ENCODE results near the gene RPS6KA5. TPM values are rescaled to one million over a fixed set of nuclear protein-coding genes. Genes with fewer than 3 reads are reported as not detected.

Gene RPS6KA5
- total RNA-seq, 2 experiments from 2014 or later: 28.0 to 29.8 TPM

DNA sequence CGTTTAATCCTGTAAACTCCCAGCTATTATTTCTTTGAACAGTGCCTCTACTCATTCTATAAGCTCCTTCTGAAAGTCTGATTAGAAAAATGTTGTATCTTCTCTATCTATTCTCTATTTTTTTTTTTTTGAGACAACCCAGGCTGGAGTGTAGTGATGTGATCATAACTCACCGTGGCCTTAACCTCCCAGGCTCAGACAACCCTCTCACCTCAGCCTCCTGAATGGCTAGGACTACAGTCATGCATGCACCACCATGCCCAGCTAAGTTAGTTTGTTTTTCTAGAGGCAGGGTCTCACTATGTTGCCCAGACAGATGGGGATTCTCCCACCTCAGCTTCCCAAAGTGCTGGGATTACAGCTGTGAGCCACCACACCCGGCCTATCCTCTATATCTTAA is 66.6 kb downstream of the RPS6KA5 start:
- Mint-ChIP-seq H3K4me3 (no peak overlapping the region), H3K36me3 (ENCODE audit: low read depth) (peaks cover 70% of the 10 kb centered on the region), H3K27ac (no peak overlapping the region), H3K4me1 (ENCODE audit: low read depth) (peaks cover 9% of the 10 kb centered on the region), H3K9me3 (no peaks in the 10 kb centered on the region), H3K27me3 (no peaks in the 10 kb centered on the region)
- H3K27ac ChIP-seq (ENCODE audit: low read depth in 1 of 2, low read length in 2 of 2): no peak overlapping the region
- intact Hi-C loops (cut with DNase I, micrococcal nuclease): no loop called here
- no peaks in the 10 kb centered on the region for H3K9me3 ChIP-seq (ENCODE audit: control insufficient read depth in 1 of 2, insufficient read depth in 1 of 2, low read length in 2 of 2)
- peaks cover 2% of the 10 kb centered on the region for H3K36me3 ChIP-seq (ENCODE audit: insufficient read depth, low read length)
- CTCF ChIA-PET: no interaction called here
- H3K27me3 ChIP-seq (ENCODE audit: control insufficient read depth in 1 of 2, insufficient read depth in 2 of 2, low read length in 2 of 2): no peaks in the 10 kb centered on the region
- TF ChIP-seq, protein P1, sequence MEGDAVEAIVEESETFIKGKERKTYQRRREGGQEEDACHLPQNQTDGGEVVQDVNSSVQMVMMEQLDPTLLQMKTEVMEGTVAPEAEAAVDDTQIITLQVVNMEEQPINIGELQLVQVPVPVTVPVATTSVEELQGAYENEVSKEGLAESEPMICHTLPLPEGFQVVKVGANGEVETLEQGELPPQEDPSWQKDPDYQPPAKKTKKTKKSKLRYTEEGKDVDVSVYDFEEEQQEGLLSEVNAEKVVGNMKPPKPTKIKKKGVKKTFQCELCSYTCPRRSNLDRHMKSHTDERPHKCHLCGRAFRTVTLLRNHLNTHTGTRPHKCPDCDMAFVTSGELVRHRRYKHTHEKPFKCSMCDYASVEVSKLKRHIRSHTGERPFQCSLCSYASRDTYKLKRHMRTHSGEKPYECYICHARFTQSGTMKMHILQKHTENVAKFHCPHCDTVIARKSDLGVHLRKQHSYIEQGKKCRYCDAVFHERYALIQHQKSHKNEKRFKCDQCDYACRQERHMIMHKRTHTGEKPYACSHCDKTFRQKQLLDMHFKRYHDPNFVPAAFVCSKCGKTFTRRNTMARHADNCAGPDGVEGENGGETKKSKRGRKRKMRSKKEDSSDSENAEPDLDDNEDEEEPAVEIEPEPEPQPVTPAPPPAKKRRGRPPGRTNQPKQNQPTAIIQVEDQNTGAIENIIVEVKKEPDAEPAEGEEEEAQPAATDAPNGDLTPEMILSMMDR (IDR thresholded peaks at IDR 0.05): no peak
- POLR2A ChIA-PET: interaction anchor here (0.7 kb wide), 1 partner anchor 67 kb away, joined by 3 read pairs; the partner anchor contains the start of gene RPS6KA5
- no peaks in the 10 kb centered on the region for H3K4me1 ChIP-seq (ENCODE audit: insufficient read depth, low read length)
- DNase-seq (no peak), ATAC-seq (ENCODE audit: poor library complexity) (no peak)
- no peak overlapping the region for H3K4me3 ChIP-seq (ENCODE audit: low read length)

GRCh38 chr14:90991690-90992443 is 68.6 kb downstream of the RPS6KA5 start:
- no peaks in the 10 kb centered on the region for H3K27me3 Mint-ChIP-seq
- H3K4me3 Mint-ChIP-seq: no peak overlapping the region
- intact Hi-C loops (cut with DNase I, micrococcal nuclease): no loop called here
- H3K36me3 Mint-ChIP-seq (ENCODE audit: low read depth): peaks cover 66% of the 10 kb centered on the region
- CTCF ChIA-PET: interaction anchor here (0.7 kb wide), 1 partner anchor 406 kb away, joined by 3 read pairs; no protein-coding TSS in a partner anchor
- no peaks in the 10 kb centered on the region for H3K9me3 Mint-ChIP-seq
- H3K9me3 ChIP-seq (ENCODE audit: control insufficient read depth in 1 of 2, insufficient read depth in 1 of 2, low read length in 2 of 2): no peaks in the 10 kb centered on the region
- H3K27ac Mint-ChIP-seq: no peak overlapping the region
- H3K4me1 ChIP-seq (ENCODE audit: insufficient read depth, low read length): no peaks in the 10 kb centered on the region
- POLR2A ChIA-PET: no interaction called here
- no peak overlapping the region for H3K27ac ChIP-seq (ENCODE audit: low read depth in 1 of 2, low read length in 2 of 2)
- no peak overlapping the region for H3K4me3 ChIP-seq (ENCODE audit: low read length)
- ATAC-seq (ENCODE audit: poor library complexity) (no peak), DNase-seq (no peak)
- TF ChIP-seq, protein P1 (IDR thresholded peaks at IDR 0.05): no peak
- peaks cover 9% of the 10 kb centered on the region for H3K4me1 Mint-ChIP-seq (ENCODE audit: low read depth)
- H3K36me3 ChIP-seq (ENCODE audit: insufficient read depth, low read length): peaks cover 2% of the 10 kb centered on the region
- H3K27me3 ChIP-seq (ENCODE audit: control insufficient read depth in 1 of 2, insufficient read depth in 2 of 2, low read length in 2 of 2): no peaks in the 10 kb centered on the region

DNA sequence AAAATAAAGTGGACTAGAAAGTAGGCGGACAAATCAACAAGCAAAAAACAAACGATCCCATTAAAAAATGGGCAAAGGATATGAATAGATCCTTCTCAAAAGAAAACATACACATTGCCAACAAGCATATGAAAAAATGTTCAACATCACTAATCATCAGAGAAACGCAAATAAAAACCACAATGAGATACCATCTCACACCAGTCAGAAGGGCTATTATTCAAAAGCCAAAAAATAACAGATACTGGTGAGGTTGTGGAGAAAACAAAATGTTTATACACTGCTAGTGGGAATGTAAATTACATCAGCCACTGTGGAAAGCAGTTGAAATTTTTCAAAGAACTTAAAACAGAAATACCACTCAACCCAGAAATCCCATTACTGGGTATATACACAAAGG is 70.3 kb downstream of the RPS6KA5 start:
- Histone ChIP-seq H3K4me3 (ENCODE audit: low read length) (no peak overlapping the region), H3K27ac (ENCODE audit: low read depth in 1 of 2, low read length in 2 of 2) (no peak overlapping the region), H3K4me1 (ENCODE audit: insufficient read depth, low read length) (no peaks in the 10 kb centered on the region), H3K9me3 (ENCODE audit: control insufficient read depth in 1 of 2, insufficient read depth in 1 of 2, low read length in 2 of 2) (no peaks in the 10 kb centered on the region), H3K36me3 (ENCODE audit: insufficient read depth, low read length) (peaks cover 2% of the 10 kb centered on the region), H3K27me3 (ENCODE audit: control insufficient read depth in 1 of 2, insufficient read depth in 2 of 2, low read length in 2 of 2) (no peaks in the 10 kb centered on the region)
- no peak overlapping the region for H3K27ac Mint-ChIP-seq
- no peaks in the 10 kb centered on the region for H3K9me3 Mint-ChIP-seq
- ATAC-seq (ENCODE audit: poor library complexity) (no peak), DNase-seq (no peak)
- no peak overlapping the region for H3K4me3 Mint-ChIP-seq
- intact Hi-C loops (cut with DNase I, micrococcal nuclease): no loop called here
- H3K36me3 Mint-ChIP-seq (ENCODE audit: low read depth): peaks cover 67% of the 10 kb centered on the region
- TF ChIP-seq, protein P1 (IDR thresholded peaks at IDR 0.05): no peak
- POLR2A ChIA-PET: no interaction called here
- H3K4me1 Mint-ChIP-seq (ENCODE audit: low read depth): peaks cover 9% of the 10 kb centered on the region
- H3K27me3 Mint-ChIP-seq: no peaks in the 10 kb centered on the region
- CTCF ChIA-PET: no interaction called here
